Measurements from ENCODE around the gene PDE7B.
"Not testable (repeated sequence)": the region's sequence is repeated elsewhere in the genome, so short reads cannot be mapped to it uniquely, and the experiment has no call there.

The PDE7B gene

DNA sequence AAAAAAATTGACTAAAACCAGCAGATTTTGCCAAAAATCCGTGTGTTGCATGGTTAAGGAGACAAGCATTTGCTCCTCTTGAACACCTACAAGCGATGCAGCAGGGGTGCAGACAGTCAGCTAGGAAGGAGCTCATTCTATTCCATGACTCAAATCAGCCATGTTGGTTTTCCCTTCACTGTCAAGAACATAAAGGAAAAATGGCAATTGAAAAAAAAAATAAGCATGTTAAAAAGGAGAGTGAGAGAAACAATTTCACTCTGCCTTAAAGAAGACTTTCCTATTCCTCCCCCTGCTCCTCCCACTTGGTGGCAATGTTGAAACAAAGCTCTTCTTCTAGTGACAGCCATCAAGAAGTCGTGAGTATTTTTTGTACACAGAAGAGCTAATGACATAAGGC lies 283.2 kb downstream of the PDE7B start:
- H3K36me3 Mint-ChIP-seq (ENCODE audit: insufficient read depth) = no peaks in the 10 kb centered on the region
- H3K27ac Mint-ChIP-seq (ENCODE audit: low read depth) = no peak overlapping the region
- ATAC-seq (replicated peaks; ENCODE audit: extremely low read depth, poor library complexity, severe bottlenecking) = no peak
- H3K9me3 Mint-ChIP-seq = no peaks in the 10 kb centered on the region
- H3K4me3 Mint-ChIP-seq = no peak overlapping the region
- H3K27me3 Mint-ChIP-seq = peaks cover 20% of the 10 kb centered on the region
- DNase-seq (ENCODE audit: low spot score in 2 of 2) = no peak
- H3K4me1 Mint-ChIP-seq = no peaks in the 10 kb centered on the region

DNA sequence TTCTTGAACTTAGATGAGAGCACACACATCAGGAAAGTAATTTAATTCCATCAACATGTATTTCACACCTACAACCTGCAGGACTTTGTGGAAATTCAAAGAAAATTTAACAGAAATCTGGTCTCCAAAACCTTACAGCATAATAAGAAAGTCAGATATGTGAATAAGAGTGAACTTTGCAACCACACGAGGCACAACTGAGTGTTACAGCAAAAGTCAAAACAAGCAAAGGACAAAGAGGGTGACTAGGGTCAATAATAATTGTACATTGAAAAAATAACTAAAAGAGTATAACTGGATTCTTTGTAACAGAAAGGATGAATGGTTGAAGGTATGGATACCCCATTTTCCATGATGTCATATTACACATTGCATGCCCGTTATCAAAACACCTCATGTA lies 284.8 kb downstream of the PDE7B start:
- Mint-ChIP-seq H3K36me3 (ENCODE audit: insufficient read depth) (no peaks in the 10 kb centered on the region), H3K4me3 (no peak overlapping the region), H3K4me1 (no peaks in the 10 kb centered on the region), H3K27me3 (peaks cover 11% of the 10 kb centered on the region), H3K27ac (ENCODE audit: low read depth) (no peak overlapping the region), H3K9me3 (no peaks in the 10 kb centered on the region)
- no peak for ATAC-seq (replicated peaks; ENCODE audit: extremely low read depth, poor library complexity, severe bottlenecking)
- DNase-seq (ENCODE audit: low spot score in 2 of 2) = no peak

DNA sequence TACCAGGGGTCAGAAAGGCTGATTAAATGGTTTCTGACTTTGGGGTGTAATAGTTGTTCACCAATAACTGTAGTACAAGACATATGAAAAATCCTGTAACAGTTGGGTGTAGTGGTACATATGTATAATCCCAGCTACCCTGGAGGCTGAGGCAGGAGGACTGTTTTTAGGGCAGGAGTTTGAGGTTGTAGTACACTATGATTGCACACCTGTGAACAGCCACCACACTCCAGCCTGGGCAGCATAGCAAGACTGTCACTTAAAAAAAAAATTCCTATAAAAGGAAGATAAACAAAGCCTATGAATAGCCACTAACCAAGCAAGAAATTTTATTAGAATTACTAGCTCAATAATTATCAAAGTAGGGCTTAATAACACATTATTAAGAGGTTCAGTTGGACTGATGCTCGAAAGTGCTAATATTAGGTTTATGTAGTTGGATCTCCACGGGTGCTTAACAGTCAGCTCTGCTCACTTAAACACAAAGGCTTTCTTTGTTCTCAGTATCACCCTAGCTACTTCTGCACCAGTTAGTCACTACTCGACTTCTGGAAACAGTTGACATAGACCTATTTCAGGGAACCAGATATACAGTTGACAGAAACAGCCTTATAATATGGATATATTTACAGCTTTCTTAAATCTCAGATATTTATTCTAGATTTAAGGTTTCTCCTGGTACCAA lies 285.6 kb downstream of the PDE7B start:
- Mint-ChIP-seq H3K4me1 (no peaks in the 10 kb centered on the region), H3K4me3 (no peak overlapping the region), H3K27ac (ENCODE audit: low read depth) (no peak overlapping the region), H3K27me3 (peaks cover 20% of the 10 kb centered on the region), H3K36me3 (ENCODE audit: insufficient read depth) (no peaks in the 10 kb centered on the region), H3K9me3 (no peaks in the 10 kb centered on the region)
- ATAC-seq (replicated peaks; ENCODE audit: extremely low read depth, poor library complexity, severe bottlenecking) (no peak), DNase-seq (ENCODE audit: low spot score in 2 of 2) (no peak)

DNA sequence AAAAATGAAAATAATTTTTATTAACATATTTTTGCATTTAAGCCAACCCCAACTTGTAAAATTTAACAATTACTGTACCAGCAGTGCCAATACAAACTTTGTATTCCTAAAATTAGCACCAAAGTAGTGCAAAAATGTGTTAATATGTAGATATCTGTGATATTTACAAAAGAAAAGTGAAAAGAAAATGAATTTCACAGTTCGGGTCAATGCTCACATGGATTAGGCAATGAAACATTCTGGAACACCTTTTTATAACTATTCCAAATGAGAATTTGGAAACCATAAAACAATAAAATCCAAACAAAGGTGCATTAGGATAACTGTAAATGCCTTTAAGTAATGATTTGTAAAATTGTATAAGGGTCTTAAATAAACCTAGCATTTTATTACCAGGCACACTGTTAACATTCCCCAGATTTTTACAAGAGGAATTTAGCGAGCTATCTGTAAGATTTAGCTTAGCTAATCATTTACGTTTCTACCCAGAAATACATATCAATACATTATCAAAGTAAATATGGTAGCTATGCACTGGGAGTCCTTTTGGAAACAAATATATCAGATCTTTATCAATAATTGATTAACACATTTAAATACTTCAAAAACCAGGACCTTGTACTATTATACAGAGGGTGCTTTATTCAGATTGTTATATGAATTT lies 286.4 kb downstream of the PDE7B start:
- H3K27ac Mint-ChIP-seq (ENCODE audit: low read depth) = no peak overlapping the region
- no peak overlapping the region for H3K4me3 Mint-ChIP-seq
- ATAC-seq (replicated peaks; ENCODE audit: extremely low read depth, poor library complexity, severe bottlenecking) = no peak
- peaks cover 27% of the 10 kb centered on the region for H3K27me3 Mint-ChIP-seq
- no peaks in the 10 kb centered on the region for H3K36me3 Mint-ChIP-seq (ENCODE audit: insufficient read depth)
- DNase-seq (ENCODE audit: low spot score in 2 of 2) = no peak
- no peaks in the 10 kb centered on the region for H3K9me3 Mint-ChIP-seq
- no peaks in the 10 kb centered on the region for H3K4me1 Mint-ChIP-seq

DNA sequence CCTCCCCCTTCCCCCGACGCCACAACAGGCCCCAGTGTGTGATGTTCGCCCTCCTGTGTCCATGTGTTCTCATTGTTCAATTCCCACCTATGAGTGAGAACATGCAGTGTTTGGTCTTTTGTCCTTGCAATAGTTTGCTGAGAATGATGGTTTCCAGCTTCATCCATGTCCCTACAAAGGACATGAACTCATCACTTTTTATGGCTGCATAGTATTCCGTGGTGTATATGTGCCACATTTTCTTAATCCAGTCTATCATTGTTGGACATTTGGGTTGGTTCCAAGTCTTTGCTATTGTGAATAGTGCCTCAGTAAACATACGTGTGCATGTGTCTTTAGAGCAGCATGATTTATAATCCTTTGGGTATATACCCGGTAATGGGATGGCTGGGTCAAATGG lies 287.6 kb downstream of the PDE7B start:
- not testable (repeated sequence) for H3K4me3 Mint-ChIP-seq; H3K9me3 Mint-ChIP-seq; DNase-seq (ENCODE audit: low spot score in 2 of 2); H3K27ac Mint-ChIP-seq (ENCODE audit: low read depth); H3K36me3 Mint-ChIP-seq (ENCODE audit: insufficient read depth); H3K4me1 Mint-ChIP-seq; ATAC-seq (replicated peaks; ENCODE audit: extremely low read depth, poor library complexity, severe bottlenecking)
- H3K27me3 Mint-ChIP-seq = peaks cover 20% of the 10 kb centered on the region

DNA sequence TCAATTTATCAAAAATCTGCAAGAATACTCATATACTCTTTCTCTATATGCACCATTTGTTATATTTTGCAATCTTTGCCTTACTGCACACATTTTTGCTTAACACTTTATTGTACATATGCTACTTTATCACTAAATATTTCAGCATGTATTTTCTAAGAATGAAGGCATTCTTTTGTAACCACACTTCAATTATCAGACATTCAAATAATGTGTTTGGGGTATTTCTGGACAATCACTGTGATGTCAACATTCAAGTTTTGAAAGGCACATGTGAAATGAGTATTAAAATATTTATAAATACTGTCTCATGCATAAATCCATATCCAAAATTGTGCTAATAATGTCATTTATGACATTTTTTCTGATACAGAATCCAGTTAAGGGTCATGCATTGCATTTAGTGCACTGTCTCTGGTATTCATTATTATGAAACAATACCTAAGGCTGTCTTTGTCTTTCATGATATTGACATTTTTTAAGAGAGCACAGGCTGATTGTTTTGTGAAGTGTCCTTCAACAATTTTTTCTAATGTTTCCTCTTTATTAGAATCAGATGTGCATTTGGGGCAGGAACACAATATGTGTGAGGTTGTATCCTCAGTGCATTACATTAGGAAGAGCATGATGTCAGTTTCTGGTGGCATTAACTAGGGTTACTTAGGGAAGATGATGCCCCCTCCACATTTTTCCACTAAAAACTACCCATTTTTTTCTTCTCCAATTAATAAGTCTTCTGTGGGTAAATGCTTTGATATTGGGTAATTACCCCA lies 292.9 kb downstream of the PDE7B start:
- Mint-ChIP-seq H3K4me3 (no peak overlapping the region), H3K36me3 (ENCODE audit: insufficient read depth) (no peaks in the 10 kb centered on the region), H3K9me3 (no peaks in the 10 kb centered on the region), H3K27ac (ENCODE audit: low read depth) (no peak overlapping the region), H3K4me1 (no peaks in the 10 kb centered on the region), H3K27me3 (peaks cover 45% of the 10 kb centered on the region)
- DNase-seq (ENCODE audit: low spot score in 2 of 2) (no peak), ATAC-seq (replicated peaks; ENCODE audit: extremely low read depth, poor library complexity, severe bottlenecking) (no peak)

DNA sequence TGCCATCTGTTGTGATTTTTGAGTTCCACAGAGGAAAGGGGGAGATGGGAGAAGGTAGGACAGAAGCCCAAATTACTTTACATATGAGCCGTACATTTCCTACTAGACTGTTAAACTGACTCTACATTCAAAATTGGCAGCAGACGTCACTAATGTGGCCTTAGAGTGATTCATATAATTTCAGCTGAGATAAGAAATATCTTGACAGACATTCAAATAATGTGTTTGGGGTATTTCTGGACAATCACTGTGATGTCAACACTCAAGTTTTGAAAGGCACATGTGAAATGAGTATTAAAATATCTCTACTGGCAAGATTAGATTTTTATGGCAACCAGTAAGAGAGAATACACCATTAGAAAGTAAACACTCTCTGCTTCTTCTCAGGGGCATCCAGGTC lies 294.6 kb downstream of the PDE7B start:
- H3K27me3 Mint-ChIP-seq = peaks cover 59% of the 10 kb centered on the region
- no peak overlapping the region for H3K27ac Mint-ChIP-seq (ENCODE audit: low read depth)
- DNase-seq (ENCODE audit: low spot score in 2 of 2) (no peak), ATAC-seq (replicated peaks; ENCODE audit: extremely low read depth, poor library complexity, severe bottlenecking) (no peak)
- H3K9me3 Mint-ChIP-seq = no peaks in the 10 kb centered on the region
- no peaks in the 10 kb centered on the region for H3K4me1 Mint-ChIP-seq
- H3K36me3 Mint-ChIP-seq (ENCODE audit: insufficient read depth) = no peaks in the 10 kb centered on the region
- H3K4me3 Mint-ChIP-seq = no peak overlapping the region

DNA sequence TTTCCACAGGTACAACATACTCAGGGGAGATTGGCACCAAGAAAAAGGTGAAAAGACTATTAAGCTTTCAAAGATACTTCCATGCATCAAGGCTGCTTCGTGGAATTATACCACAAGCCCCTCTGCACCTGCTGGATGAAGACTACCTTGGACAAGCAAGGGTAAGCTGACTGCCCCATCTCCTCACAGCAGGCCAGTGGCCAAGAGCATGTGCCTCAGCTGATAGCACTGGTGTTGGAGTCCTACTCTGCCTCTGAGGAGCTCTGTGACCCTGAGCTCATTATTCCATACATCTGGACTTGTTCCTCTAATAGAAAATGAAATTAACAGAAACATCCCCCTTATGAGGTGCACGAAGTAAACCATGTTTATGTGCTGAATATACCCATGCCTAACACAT lies 295.8 kb downstream of the PDE7B start:
- H3K27me3 Mint-ChIP-seq = peaks cover 47% of the 10 kb centered on the region
- no peak overlapping the region for H3K27ac Mint-ChIP-seq (ENCODE audit: low read depth)
- no peaks in the 10 kb centered on the region for H3K4me1 Mint-ChIP-seq
- no peak for DNase-seq (ENCODE audit: low spot score in 2 of 2)
- no peaks in the 10 kb centered on the region for H3K36me3 Mint-ChIP-seq (ENCODE audit: insufficient read depth)
- no peak overlapping the region for H3K4me3 Mint-ChIP-seq
- ATAC-seq (replicated peaks; ENCODE audit: extremely low read depth, poor library complexity, severe bottlenecking) = no peak
- no peaks in the 10 kb centered on the region for H3K9me3 Mint-ChIP-seq

DNA sequence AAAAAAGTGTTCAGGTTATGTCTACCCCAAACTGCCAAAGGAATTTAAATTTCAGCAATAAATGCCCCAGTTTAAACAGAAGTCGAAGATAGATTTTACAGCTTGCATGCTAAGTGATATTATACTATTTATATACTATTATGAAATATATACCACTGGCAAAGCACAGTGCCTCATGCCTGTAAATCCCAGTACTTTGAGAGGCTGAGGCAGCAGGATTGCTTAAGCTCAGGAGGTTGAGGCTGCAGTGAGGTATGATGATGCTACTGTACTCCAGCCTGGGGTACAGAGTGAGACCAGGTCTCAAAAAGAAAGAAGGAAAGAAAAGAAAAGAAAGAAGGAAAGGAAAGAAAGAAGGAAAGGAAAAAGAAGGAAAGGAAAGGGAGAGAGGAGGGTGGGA lies 296.6 kb downstream of the PDE7B start:
- DNase-seq (ENCODE audit: low spot score in 2 of 2) (no peak), ATAC-seq (replicated peaks; ENCODE audit: extremely low read depth, poor library complexity, severe bottlenecking) (no peak)
- no peak overlapping the region for H3K4me3 Mint-ChIP-seq
- H3K4me1 Mint-ChIP-seq = no peaks in the 10 kb centered on the region
- H3K27ac Mint-ChIP-seq (ENCODE audit: low read depth) = no peak overlapping the region
- H3K36me3 Mint-ChIP-seq (ENCODE audit: insufficient read depth) = no peaks in the 10 kb centered on the region
- H3K9me3 Mint-ChIP-seq = no peaks in the 10 kb centered on the region
- H3K27me3 Mint-ChIP-seq = peaks cover 40% of the 10 kb centered on the region

DNA sequence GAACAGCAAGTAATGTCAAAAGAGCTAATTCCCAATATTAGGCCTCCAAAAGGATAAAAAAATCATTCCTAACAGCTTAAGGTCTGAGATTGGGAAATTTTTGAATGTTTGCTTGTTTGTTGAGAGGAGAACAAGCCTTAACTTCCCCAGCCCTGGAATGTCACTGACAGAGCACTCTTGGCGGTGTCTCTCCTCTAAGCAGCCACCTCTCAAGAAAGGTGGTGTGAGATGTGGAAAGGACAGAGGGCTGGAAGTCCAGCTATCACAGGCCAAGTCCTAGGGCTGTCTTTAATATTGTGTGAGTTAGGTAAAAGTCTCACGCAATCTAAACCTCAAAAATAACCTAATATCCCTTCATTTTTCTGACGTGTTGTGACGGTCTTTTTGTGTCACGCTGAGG lies 297.0 kb downstream of the PDE7B start:
- Mint-ChIP-seq H3K36me3 (ENCODE audit: insufficient read depth) (no peaks in the 10 kb centered on the region), H3K4me1 (no peaks in the 10 kb centered on the region), H3K4me3 (no peak overlapping the region), H3K27me3 (peaks cover 39% of the 10 kb centered on the region), H3K9me3 (no peaks in the 10 kb centered on the region), H3K27ac (ENCODE audit: low read depth) (no peak overlapping the region)
- no peak for DNase-seq (ENCODE audit: low spot score in 2 of 2)
- ATAC-seq (replicated peaks; ENCODE audit: extremely low read depth, poor library complexity, severe bottlenecking) = no peak

DNA sequence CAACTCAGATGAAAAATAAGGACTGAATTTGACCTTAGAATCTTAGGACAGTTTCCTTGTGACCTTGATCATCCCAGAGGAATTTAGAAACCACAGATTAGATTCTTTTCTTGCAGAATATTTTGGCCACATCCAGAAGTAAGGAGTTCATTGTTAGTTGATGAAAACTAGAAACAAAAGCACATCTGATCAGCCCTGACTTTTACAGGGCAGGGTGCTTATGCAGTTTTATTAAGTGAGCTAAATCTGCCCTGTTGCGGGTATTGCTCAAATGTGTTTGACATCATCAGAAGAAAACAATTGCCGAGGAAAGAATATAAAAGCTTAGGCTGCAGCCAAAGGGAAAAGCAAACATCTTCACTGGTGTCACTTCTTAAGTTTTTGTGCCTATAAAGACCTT lies 297.8 kb downstream of the PDE7B start:
- Mint-ChIP-seq H3K4me1 (no peaks in the 10 kb centered on the region), H3K4me3 (no peak overlapping the region), H3K27me3 (peaks cover 39% of the 10 kb centered on the region), H3K36me3 (ENCODE audit: insufficient read depth) (no peaks in the 10 kb centered on the region), H3K27ac (ENCODE audit: low read depth) (no peak overlapping the region), H3K9me3 (no peaks in the 10 kb centered on the region)
- DNase-seq (ENCODE audit: low spot score in 2 of 2) = no peak
- no peak for ATAC-seq (replicated peaks; ENCODE audit: extremely low read depth, poor library complexity, severe bottlenecking)

DNA sequence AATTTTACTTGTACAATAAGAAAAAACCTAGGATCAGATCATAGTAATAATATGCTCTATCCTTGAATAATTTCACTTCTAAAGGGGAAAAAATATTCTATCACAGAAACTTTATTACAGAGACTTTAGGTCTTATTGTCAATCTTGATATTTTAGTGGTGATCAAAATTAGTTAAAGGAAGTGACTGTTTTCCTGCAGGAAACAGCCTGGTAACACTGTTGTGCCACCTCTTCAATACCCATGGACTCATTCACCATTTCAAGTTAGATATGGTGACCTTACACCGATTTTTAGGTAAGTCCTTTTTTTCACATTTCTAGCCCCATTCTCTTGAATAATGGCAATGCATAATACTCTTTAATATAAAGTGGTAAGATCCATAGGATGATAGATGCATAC lies 299.5 kb downstream of the PDE7B start:
- Mint-ChIP-seq H3K4me3 (no peak overlapping the region), H3K9me3 (no peaks in the 10 kb centered on the region), H3K36me3 (ENCODE audit: insufficient read depth) (no peaks in the 10 kb centered on the region), H3K4me1 (no peaks in the 10 kb centered on the region), H3K27ac (ENCODE audit: low read depth) (no peak overlapping the region), H3K27me3 (peaks cover 24% of the 10 kb centered on the region)
- no peak for ATAC-seq (replicated peaks; ENCODE audit: extremely low read depth, poor library complexity, severe bottlenecking)
- DNase-seq (ENCODE audit: low spot score in 2 of 2) = no peak

Data from central memory CD8-positive, alpha-beta T cell (primary cell).